WERI-Rb-1 (cell line): Measurements from ENCODE around the gene TRERF1.

ENCODE experiments used
- DNase-seq: peaks from one replicate; pipeline ENCODE4 v3.0.0-alpha.2; 2020
- H3K27ac ChIP-seq: fragments of 250-450 bp; sonication (Bioruptor Pico); 2 replicates; pipeline ENCODE4 v1.5.1; 2020; ENCODE audit warnings: mild to moderate bottlenecking, moderate library complexity
- H3K27me3 ChIP-seq: fragments of 250-450 bp; sonication (Bioruptor Pico); 2 replicates; pipeline ENCODE4 v1.5.1; 2021; ENCODE audit warnings: mild to moderate bottlenecking, low read depth, moderate library complexity; ENCODE audit not compliant: insufficient read depth, severe bottlenecking
- H3K36me3 ChIP-seq: fragments of 250-450 bp; sonication (Bioruptor Pico); 2 replicates; pipeline ENCODE4 v1.5.1; 2020; ENCODE audit warnings: mild to moderate bottlenecking, moderate library complexity
- H3K4me3 ChIP-seq: 2 replicates; pipeline ENCODE4 v1.5.1; 2011; ENCODE audit warnings: low read depth, mild to moderate bottlenecking, control low read depth, low read length
- H3K9me3 ChIP-seq: fragments of 250-450 bp; sonication (Bioruptor Pico); 2 replicates; pipeline ENCODE4 v1.5.1; 2021; ENCODE audit warnings: mild to moderate bottlenecking, moderate library complexity; ENCODE audit not compliant: severe bottlenecking
- TF ChIP-seq, protein P1 (sequence below): IDR thresholded peaks from 2 replicates; pipeline ENCODE4 v1.5.1; 2011; ENCODE audit warnings: low read depth, mild to moderate bottlenecking, control low read depth, inconsistent platforms, low read length

The TRERF1 gene

DNA sequence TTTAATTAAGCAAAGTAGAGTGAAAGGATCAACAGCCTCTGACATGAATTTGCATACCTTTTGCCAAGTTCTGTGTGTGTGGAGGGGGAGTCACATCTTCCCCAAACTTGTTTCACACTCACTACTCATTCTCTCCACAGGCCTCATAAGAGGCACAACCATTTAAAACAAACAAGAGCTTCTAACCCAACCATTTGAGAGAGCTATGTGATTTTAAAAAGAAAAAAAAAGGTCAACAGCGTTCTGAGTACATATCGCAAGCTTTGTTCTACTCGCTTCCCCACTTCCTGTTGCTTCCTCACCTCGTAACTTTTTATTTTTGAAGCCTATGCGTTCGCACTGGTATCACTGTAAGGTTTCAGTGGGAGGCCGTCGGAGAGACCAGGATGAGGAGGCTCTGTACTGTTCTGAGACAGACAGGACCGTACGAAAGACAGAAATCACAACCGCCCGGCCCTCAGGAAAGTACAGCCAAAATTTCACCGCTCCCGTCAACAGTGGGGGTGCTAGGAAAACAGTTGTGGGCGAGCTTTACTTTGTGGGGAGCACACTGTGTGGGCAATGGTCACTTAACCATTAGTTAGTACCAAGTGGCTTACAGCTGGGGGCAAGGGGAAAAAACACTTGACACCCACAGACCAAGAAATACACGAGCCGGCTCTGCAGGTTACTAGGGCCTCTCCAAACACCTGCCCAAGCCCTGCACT, 61.3 kb downstream of the TRERF1 start:
- no peaks in the 10 kb centered on the region for H3K36me3 ChIP-seq
- H3K27me3 ChIP-seq, result no peaks in the 10 kb centered on the region
- no peaks in the 10 kb centered on the region for H3K9me3 ChIP-seq
- H3K4me3 ChIP-seq, result no peak overlapping the region
- TF ChIP-seq, protein P1, sequence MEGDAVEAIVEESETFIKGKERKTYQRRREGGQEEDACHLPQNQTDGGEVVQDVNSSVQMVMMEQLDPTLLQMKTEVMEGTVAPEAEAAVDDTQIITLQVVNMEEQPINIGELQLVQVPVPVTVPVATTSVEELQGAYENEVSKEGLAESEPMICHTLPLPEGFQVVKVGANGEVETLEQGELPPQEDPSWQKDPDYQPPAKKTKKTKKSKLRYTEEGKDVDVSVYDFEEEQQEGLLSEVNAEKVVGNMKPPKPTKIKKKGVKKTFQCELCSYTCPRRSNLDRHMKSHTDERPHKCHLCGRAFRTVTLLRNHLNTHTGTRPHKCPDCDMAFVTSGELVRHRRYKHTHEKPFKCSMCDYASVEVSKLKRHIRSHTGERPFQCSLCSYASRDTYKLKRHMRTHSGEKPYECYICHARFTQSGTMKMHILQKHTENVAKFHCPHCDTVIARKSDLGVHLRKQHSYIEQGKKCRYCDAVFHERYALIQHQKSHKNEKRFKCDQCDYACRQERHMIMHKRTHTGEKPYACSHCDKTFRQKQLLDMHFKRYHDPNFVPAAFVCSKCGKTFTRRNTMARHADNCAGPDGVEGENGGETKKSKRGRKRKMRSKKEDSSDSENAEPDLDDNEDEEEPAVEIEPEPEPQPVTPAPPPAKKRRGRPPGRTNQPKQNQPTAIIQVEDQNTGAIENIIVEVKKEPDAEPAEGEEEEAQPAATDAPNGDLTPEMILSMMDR, result no peak
- no peak for DNase-seq
- H3K27ac ChIP-seq, result no peak overlapping the region

DNA sequence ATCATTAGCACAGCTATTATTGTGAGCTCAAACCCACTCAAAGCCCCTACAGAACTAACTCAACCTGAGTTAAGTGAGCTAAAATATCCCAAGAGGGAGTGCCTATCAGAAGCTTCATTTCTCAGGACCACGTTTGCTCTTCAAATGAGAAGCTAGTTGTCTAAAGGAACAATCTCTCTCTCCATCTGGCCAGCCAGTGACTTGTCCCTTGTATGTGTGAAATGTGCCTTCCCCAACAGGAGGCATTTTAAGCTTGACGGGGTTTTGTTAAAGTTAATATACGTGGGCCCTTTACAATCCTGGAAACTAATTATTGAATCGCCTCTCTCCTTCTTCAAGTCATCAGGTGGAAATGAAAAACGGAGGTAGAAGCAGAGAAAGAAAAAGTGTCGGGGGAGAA, 62.0 kb downstream of the TRERF1 start:
- H3K27ac ChIP-seq, result no peak overlapping the region
- H3K9me3 ChIP-seq, result no peaks in the 10 kb centered on the region
- no peaks in the 10 kb centered on the region for H3K36me3 ChIP-seq
- no peak for DNase-seq
- TF ChIP-seq, protein P1, result no peak
- H3K4me3 ChIP-seq, result no peak overlapping the region
- H3K27me3 ChIP-seq, result no peaks in the 10 kb centered on the region

DNA sequence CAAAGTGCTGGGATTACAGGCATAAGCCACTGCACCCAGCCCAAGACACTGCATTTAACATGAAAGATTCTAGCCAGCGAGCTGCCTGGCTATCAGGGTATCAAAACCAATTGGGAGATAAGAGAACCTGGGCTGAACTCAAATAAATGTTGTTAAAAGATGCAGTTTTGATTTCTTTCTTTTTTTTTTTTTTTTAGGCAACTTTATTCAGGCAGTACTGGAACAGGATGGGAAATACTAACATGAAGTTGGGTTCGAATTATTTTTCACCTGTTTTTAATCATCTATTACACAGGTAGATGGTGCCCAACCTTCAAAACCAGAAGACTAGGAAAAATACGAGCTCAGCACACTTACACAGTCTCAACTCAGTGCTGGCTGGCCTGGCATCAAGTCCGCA, 63.7 kb downstream of the TRERF1 start:
- H3K27me3 ChIP-seq, result no peaks in the 10 kb centered on the region
- H3K9me3 ChIP-seq, result no peaks in the 10 kb centered on the region
- no peaks in the 10 kb centered on the region for H3K36me3 ChIP-seq
- no peak for DNase-seq
- H3K4me3 ChIP-seq, result no peak overlapping the region
- H3K27ac ChIP-seq, result no peak overlapping the region
- TF ChIP-seq, protein P1, result no peak

DNA sequence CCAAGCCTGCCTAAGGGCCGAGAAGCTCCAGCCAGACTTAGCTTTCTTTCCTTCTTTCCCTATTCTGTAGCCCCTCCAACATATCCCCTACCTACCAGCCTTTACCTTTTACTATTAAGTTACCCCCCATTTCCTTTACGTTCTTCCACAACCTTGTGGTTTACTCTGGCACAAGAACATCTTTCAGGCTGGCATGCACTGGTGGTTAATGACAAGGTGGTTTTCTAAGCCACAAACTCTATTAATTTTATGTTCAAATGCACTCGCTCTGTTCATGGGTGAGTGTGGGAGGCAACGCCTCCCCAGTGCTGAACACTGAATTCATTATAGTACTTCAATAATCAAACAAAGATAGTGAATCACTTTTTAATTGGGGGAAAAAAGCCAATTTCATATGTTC, 64.4 kb downstream of the TRERF1 start:
- Histone ChIP-seq H3K27ac (no peak overlapping the region), H3K9me3 (no peaks in the 10 kb centered on the region), H3K36me3 (no peaks in the 10 kb centered on the region), H3K4me3 (no peak overlapping the region), H3K27me3 (no peaks in the 10 kb centered on the region)
- DNase-seq, result no peak
- TF ChIP-seq, protein P1, result no peak

DNA sequence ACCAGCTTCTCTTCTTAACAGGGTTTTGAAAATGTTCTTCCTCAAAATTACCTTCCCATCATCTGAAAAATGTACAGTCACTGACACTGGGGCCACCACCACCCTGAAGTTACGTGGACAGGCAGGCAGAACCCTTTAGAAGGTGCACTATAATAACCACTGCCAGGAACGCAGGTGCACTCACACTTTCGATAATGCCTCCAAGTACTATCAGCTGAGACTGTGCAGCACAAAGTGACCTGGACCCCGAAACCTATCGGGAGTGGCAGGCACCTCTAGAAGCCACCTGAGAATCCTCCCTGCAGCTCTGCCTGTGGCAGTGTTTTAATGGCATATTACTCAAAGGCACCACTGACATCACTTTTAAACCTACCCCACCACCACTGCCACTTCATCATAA, 66.4 kb downstream of the TRERF1 start:
- Histone ChIP-seq H3K4me3 (no peak overlapping the region), H3K9me3 (no peaks in the 10 kb centered on the region), H3K27ac (no peak overlapping the region), H3K27me3 (no peaks in the 10 kb centered on the region), H3K36me3 (no peaks in the 10 kb centered on the region)
- TF ChIP-seq, protein P1, result no peak
- no peak for DNase-seq
